Stimulated activated CD8-positive, alpha-beta memory T cell treated with anti-CD3 and anti-CD28 coated beads, Interleukin-4, amount 100 ng/mL, for 24 hours (primary cell): ENCODE data around the gene AMZ1.
A peak's percentile ranks its signal among the peaks of the same experiment; 100 is the strongest.
"Not testable (repeated sequence)": the region's sequence is repeated elsewhere in the genome, so short reads cannot be mapped to it uniquely, and the experiment has no call there.

Source experiments
- DNase-seq: peaks from one replicate; pipeline ENCODE4 v3.0.0-alpha.2; 2020; ENCODE audit warnings: low read depth

AMZ1 gene

DNA sequence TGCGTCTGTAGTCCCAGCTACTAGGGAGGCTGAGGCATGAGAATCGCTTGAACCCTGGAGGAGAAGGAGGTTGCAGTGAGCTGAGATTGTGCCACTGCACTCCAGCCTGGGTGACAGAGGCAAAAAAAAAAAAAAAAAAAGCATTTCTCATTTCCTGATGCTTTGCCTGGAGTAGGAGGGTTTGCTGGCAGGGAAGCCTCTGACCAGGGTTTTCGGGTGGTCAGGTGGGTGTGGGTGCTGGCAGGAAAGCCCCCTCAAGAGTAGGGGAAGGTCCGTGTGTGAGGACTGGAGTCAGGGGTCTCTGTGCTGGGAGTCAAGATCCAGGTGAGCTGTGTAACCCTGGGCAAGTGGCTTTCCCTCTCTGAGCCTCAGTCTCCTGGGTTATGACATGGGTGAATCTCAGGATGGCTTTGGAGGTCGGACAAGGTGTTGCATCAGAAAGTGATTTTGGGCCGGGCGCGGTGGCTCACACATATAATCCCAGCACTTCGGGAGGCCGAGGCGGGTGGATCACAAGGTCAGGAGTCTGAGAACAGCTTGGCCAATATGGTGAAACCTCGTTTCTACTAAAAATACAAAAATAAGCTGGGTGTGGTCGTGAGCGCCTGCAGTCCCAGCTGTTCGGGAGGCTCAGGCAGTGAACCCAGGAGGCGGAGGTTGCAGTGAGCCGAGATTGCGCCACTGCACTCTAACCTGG lies 3.2 kb downstream of the AMZ1 start:
- no peak for DNase-seq

DNA sequence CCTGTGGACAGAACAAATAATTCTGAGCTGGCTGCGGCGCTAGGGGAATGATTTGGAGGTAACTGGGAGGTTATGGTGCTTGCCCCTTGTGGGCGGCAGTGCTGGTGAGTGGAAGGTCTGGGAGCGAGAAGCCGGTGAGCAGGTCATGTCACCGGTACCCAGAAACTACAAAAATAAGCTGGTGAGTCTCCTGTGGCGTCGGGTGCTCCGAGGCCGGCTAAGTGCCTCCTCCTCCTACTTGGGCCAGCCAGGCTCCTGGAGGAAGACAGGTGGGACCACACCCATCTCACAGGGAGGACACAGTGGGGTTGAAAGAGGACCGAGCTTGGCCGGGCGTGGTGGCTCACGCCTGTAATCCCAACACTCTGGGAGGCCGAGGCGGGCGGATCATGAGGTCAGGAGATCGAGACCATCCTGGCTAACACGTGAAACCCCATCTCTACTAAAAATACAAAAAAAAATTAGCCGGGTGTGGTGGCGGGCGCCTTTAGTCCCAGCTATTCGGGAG lies 4.0 kb downstream of the AMZ1 start:
- not testable (repeated sequence) for DNase-seq

DNA sequence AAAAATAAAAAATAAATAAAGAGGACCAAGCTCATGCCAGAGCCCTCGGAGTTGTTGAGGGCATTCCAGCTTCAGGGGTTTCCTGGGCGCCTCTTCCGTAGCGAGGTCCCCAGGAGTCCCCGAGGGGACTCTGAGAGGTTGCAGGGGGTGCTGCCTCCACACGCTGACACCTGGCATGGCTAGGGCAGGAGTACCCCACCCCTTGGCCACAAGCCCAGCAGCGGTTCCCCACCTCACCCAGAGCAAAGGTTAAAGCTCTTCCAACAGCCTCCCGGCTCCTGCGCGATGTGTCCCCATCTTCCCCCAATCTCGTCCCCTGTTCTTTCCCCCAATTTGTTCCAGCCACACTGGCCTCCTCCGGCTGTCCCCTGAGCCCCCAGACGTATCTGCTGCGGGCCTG lies 4.5 kb downstream of the AMZ1 start:
- no peak for DNase-seq

DNA sequence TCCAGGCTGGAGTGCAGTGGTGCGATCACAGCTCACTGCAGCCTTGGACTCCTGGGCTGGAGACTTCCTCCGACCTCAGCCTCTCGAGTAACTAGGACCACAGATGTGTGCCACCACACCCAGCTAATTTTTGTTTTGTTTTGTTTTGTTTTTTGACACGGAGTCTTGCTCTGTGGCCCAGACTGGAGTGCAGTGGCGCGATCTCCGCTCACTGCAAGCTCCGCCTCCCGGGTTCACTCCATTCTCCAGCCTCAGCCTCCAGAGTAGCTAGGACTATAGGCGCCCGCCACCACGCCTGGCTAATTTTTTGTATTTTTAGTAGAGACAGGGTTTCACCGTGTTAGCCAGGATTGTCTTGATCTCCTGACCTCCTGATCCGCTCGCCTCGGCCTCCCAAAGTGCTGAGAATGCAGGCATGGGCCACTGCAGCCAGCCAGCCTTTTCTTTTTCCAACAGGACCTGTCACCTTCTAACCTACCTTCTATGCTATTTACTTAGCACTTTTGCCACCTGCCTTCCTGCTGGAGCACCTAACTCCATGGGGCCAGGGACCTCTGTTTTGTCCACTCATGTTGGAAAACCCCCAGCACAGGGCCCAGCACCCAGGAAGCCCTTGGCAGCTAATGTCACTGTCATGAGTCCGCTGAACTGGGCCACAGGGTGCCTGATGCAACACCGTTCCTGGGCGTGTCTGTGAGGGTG lies 5.6 kb downstream of the AMZ1 start:
- DNase-seq = not testable (repeated sequence)

DNA sequence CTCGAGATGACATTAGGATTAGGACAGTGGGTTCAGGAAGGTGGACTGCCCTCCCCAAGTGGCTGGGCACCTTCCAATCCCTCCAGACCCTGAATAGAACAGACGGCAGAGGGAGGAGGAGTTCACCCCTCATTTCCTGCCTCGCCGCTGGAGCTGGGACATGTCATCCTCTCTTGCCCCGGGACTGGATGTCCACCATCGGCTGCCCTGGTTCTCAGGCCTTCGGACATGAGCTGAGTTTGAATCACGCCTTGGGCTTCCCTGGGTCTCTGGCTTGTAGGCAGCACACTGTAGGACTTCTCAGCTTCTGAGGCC lies 6.1 kb downstream of the AMZ1 start:
- not testable (repeated sequence) for DNase-seq

DNA sequence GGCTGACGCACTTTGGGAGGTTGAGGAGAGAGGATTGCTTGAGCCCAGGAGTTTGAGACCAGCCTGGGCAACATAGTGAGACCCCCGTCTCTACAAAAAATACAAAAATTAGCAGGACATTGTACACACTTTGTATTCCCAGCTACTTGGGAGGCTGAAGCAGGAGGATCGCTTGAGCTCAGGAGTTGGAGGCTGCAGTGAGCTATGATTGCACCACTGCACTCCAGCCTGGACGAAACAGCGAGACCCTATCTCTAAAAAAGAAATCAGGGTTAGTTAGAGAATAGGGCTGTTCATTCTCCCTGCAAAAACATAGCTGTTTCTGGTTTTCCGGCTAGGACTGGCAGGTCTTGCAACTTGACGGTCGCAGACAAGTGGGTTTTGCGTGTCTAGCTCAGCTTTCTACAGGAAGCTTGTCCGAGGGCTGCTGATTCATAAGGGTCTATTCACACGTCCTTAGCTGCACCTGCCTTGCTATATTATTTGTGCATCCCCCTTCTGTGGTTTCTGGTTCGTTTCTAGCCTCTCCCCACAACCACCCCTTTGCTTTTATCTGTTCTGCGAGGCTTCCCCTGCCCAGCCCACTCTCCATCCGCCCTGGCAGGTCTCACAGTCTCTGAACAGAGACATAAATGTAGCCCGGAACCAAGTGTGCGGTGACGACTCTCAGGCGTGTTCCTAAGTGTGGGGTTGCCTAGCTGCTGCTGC lies 10.7 kb downstream of the AMZ1 start:
- peak; percentile 69 for DNase-seq

DNA sequence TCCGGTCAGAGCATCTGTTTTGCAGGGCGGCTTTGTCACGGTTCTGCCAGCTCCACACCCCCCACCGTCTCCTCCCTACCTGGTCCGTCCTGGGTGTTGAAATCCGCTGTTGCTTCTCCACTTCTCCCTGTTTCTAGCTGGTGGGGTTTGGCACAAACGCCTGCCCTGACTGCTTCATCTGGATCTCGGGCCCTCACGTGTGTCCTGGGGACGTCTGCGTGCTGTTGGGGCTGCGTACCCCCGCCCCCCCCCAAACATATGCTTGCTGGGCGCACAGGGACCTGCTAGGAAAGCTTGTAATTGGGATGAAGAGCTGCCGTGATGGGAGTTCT lies 11.3 kb downstream of the AMZ1 start:
- no peak for DNase-seq

DNA sequence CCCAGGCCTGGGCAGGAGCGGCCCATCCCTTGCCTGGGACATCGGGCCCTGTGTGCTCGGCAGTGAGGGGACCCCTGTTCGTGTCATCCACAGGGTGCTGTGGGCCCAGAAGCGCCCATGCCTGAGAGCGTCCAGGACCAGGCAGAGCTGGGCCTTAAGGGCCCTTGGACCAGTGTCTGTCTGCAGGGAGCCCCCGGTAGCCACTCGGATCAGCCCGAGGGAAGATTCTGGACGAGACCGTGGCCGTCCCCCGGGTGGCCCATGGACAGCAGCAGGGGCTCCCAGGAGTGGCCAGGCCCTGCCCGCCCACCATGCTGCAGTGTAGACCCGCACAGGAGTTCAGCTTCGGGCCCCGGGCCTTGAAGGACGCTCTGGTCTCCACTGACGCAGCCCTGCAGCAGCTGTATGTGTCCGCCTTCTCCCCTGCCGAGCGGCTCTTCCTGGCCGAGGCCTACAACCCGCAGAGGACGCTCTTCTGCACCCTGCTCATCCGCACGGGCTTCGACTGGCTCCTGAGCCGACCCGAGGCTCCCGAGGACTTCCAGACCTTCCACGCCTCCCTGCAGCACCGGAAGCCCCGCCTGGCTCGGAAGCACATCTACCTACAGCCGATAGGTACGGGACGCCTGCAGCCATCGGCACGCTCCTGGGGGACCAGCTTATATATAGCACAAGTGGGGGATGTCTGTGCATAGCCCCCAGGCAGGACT lies 12.3 kb downstream of the AMZ1 start:
- DNase-seq = no peak

DNA sequence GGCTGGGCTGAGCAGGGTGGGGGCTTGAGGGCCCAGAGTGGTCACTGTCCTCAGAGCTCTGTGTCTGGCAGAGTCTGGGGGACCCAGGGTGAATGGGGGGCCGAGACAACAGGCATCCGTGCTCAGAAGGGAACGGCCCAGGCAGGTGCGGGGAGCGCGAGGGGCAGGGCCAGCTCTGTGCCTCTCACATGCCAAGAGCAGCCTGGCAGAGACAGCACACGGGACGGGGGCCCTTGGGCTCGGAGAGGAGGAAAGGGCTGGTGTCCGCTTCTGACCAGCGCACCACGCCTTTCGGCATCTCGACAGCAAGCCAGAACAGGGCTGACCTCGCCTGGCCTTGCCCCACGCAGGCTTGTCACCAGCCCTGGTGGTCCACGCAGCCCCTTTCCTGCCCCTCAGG lies 13.4 kb downstream of the AMZ1 start:
- DNase-seq = no peak

DNA sequence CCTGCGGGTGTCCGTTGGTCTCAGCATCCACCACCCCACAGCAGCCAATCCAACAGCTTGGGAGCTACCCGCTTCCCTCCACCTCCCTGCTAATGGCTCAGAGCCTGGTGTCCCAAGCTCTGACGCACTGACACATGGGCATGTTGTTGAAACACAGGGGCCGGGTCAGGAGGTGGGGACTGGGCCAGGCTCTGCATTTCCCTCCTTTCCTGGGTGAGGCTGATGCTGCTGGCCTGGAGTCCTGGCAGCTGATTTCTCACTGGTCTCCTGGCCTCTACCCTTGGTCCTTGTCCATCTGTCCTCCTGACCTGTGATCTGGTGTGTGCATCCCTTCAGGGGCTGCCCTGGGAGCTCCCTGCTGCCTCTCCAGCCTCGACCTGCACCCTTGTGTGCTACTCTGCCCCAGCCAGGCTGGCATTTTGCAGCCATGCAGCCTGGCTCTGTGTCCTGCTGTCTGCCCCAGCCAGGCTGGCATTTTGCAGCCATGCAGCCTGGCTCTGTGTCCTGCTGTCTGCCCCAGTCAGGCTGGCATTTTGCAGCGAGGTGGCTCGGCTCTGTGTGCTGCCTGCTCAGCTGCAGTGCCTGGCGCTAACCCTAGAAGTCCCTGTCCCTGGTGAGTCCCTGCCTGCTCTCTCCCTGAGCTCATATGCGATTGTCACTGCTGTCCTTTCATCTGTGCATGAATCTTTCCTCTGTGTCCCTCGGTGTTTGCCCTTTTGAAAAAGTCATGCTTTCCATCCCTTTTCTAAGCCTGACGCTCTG lies 14.0 kb downstream of the AMZ1 start:
- DNase-seq = no peak

DNA sequence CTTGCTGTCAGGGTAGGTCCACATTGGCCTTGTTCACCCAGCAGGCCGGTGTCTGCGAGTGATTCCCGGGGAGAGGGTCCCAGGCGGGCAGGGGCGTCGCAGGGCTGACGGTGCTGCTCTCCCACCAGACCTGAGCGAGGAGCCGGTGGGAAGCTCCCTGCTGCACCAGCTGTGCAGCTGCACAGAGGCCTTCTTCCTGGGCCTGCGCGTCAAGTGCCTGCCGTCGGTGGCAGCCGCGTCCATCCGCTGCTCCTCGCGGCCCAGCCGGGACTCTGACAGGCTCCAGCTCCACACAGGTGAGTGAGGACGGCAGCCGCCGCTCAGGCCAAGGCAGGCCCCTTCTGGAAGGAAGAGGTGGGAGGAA lies 14.6 kb downstream of the AMZ1 start:
- DNase-seq = no peak

DNA sequence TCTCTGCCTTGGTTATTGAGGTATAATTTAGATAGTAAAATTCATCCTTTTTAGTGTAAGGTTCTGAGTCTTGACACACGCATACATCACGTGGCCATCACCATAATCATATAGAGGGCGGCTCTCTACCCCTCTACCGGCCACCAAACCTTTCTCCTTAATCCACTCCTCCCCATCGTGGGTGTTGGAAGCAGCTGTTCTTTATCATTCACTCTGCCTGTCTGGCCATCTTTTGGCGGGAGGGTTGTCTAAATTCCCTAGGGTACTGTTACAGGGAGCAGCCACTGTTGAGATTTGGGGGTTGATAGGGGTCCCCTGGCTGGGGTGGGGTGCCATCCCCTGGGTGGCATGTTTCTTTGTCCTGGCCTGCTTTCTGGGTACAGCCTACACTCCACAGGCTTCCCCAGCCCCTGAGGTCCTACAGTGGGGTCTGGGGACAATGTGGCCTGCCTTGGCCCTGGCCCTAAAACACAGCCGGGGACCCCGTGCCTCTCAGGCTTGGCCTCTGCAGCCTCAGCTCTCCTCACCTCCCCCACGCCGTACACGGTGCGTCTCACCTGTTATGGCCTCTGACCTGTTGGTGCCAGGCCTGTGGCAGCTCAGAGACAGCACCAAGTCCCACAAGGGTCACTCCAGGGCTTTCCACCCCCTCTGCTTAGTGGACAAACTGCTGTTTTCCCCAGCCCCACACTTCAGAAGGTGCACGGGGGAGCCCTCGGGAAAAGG lies 17.5 kb downstream of the AMZ1 start:
- DNase-seq = no peak

DNA sequence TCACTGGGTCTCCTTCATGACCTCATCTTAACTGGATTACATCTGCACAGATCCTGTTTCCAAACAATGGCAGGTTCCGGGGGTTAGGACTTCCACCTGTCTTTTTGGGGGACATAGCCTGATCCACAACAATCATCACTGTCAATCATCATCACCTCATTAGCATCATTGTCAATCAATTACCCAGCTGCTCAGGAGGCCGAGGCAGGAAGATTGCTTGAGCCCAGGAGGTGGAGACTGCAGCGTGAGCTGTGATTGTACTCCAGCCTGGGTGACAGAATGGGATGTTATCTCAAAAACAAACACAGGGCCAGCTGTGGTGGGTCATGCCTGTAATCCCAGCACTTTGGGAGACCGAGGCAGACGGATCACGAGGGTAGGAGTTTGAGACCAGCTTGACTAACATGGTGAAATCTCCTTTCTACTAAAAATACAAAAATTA lies 18.7 kb downstream of the AMZ1 start:
- DNase-seq = no peak

DNA sequence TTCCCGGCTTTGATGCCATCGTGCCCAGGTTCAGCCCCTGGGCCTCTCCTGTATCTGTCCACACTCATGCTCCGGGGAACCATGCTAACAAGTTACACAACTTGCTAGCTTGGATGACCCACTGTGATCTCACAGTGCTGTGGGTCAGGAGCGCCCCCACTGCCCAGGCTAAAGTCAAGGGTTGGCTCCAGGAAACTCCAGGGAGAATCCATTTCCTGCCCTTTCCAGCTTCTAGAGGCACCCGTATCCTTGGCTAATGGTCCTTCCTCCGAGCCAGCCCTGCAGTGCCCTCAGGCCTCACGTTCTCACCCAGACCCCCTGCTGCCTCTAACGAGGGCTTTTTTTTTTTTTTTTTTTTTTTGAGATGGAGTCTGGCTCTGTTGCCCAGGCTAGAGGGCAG lies 19.5 kb downstream of the AMZ1 start:
- DNase-seq = no peak

DNA sequence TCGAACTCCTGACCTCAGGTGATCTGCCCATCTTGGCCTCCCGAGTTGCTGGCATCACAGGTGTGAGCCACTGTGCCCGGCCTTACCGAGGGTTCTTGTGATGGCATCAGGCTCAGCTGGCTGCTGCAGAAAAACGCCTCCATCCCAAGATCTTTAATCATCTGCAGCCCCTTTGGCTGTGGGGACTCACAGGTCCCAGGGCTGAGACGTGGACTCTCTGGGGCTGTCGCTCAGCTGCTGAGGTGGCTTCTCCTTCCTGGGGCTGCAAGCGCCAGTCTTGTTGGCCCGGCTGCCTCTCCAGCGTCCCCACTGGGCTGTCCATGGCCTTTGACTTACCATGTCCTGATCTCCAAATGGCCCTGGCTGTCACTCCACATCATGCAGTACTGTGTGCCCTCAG lies 20.0 kb downstream of the AMZ1 start:
- DNase-seq = no peak

DNA sequence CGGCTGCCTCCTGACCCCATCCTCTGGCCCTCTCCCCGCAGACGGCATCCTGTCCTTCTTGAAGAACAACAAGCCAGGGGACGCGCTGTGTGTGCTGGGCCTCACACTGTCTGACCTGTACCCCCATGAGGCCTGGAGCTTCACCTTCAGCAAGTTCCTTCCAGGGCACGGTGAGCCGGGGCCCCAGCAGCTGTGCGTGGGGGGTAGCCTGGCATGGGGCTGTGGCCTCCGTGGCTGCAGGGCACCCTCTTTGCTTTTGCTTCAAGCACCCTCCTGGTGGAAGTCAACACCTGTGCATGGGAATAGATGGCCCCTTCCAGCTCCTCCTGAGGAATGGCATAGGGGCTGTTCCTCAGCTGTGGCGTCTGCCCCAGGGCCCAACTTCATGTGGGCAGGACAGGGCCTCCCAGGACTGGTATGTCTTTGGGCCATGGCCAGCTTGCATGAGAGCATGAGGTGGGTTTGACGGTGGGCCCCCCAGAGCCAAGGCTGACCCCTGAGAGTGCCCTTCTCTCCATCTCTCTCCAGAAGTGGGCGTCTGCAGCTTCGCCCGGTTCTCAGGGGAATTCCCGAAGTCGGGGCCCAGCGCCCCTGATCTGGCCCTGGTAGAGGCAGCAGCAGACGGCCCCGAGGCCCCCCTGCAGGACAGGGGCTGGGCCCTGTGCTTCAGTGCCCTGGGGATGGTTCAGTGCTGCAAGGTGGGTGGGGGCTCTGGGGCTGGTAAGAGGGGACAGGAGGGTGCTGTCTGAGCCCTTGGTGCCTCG lies 20.7 kb downstream of the AMZ1 start:
- no peak for DNase-seq

DNA sequence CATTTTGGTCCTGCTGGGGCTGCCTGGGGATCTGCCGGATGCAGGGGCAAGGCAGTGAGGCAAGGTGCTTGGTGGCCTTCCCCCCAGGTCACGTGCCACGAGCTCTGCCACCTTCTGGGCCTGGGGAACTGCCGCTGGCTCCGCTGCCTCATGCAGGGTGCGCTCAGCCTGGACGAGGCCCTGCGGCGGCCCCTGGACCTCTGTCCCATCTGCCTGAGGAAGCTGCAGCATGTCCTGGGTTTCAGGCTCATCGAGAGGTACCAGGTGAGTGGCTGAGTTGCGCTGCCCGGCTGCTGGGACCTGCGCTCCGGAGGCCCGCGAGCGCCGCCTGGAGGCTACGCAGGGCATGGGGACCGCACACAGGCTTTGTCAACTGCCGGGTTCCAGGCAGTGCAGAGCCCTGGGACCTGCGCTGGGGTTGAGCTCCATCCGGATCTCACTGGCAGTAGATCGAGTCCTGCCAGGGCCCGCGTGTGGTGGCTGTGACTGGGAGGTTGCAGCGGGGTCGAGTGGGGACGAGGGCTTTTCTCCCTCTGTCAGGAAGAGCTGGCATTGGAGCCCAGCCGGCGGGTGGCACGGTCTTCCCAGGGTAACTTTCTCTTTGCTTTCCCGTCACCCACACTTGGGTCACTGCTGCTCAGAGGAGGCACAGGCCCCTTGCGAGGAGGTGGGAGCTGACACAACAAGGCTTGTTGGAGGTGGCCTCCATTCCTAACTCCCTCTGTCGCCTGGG lies 21.7 kb downstream of the AMZ1 start:
- peak; percentile 67 for DNase-seq

DNA sequence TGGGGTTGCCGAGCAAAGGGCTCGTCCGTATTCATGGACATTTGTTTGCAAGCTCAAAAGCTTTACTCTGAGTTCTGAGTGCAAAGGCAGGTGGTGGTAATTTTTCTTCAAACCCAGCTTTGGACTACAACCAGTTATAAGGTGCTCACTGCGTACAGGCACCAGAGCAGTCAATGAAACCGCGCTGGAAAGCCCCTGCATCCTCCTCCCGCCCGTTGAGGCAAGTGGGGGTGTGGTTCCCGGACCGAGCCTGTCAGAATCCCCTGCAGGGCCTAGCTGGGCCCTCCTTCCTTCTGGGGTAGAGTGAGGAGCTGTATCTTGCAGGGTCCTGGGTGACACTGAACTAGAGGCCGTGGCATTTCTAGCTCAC lies 22.3 kb downstream of the AMZ1 start:
- no peak for DNase-seq

DNA sequence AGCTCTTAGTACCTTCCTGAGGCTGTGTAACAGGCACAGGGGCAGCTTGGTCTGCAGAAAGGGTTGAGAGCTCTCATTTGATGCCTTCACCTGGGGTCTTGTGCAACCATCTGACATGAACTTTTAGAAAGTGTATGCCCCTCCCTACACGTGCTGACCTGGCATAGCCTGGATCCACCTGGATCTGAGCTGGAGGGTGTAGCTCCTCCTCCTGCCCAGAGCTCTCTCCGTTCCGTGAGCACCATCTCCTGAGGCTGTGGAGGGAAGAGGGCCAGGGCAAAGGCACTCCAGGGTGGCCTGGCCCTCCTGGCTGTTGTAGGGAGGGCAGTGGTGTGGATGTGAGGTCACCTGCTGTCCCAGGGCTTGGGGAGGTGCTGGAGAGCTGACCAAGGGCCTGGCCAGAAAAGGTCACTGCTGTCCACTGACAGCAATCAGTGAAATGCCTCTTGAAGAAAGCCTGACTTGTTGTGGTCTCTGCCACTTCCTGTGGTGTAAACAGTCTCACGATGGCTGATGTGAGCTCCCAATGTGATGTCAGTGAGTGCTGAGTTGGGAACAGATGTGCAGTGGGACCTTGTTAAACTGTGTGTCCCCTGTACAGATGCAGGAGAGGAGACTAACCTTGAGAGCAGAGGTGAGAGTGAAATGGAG lies 23.0 kb downstream of the AMZ1 start:
- DNase-seq = no peak
